MCF 10A (cell line): Measurements from ENCODE around the gene IDH3G. TPM values are rescaled to one million over a fixed set of nuclear protein-coding genes. Genes with fewer than 3 reads are reported as not detected.

Experiments used
- BruUV-seq: library from RNA; stranded (reverse); fragments of 400-500 nt; replicated peaks from 2 replicates; lab custom pipeline; 2021; lab: Mats Ljungman, UMichigan
- CTCF ChIA-PET: fragments of 300-600 bp; sonication (Branson Sonifier 250); formaldehyde crosslinking; extraction: SDS; loops from one replicate; lab custom pipeline; 2021; ENCODE audit warnings: antibody characterized with exemption, inconsistent platforms; lab: Yijun Ruan, JAX
- POLR2A ChIA-PET: fragments of 300-600, 350-650 bp; sonication (Branson Sonifier 250); formaldehyde crosslinking; extraction: SDS; loops from one replicate; lab custom pipeline; 2020; ENCODE audit warnings: antibody characterized with exemption, inconsistent platforms; lab: Yijun Ruan, JAX
- DNase-seq: peaks from one replicate; pipeline ENCODE4 v3.0.0-alpha.2; 2018; ENCODE audit not compliant: unreplicated experiment
- H3K27ac Mint-ChIP-seq: one replicate; pipeline ENCODE4 v1.8.0; 2022; ENCODE audit warnings: mild to moderate bottlenecking, low read depth, mixed read lengths; ENCODE audit not compliant: unreplicated experiment
- H3K27me3 Mint-ChIP-seq: one replicate; pipeline ENCODE4 v1.8.0; 2022; ENCODE audit warnings: mixed read lengths; ENCODE audit not compliant: insufficient read depth, unreplicated experiment
- H3K36me3 Mint-ChIP-seq: one replicate; pipeline ENCODE4 v1.8.0; 2022; ENCODE audit warnings: mild to moderate bottlenecking, moderate library complexity, mixed read lengths; ENCODE audit not compliant: insufficient read depth, unreplicated experiment
- H3K4me1 Mint-ChIP-seq: one replicate; pipeline ENCODE4 v1.8.0; 2022; ENCODE audit warnings: mixed read lengths; ENCODE audit not compliant: insufficient read depth, unreplicated experiment
- H3K4me3 Mint-ChIP-seq: one replicate; pipeline ENCODE4 v1.8.0; 2022; ENCODE audit warnings: mild to moderate bottlenecking, moderate library complexity, mixed read lengths; ENCODE audit not compliant: unreplicated experiment
- H3K9me3 Mint-ChIP-seq: one replicate; pipeline ENCODE4 v1.8.0; 2022; ENCODE audit warnings: mixed read lengths; ENCODE audit not compliant: unreplicated experiment
- intact Hi-C: fragments of 100-400 bp; cut with micrococcal nuclease; formaldehyde crosslinking; loops from 2 replicates; pipeline ENCODE4 v1.14.1; 2022
- total RNA-seq: library from RNA; stranded (reverse); gene quantifications from 2 replicates; pipeline ENCODE4 v1.2.3, GENCODE V29; 2022
- TF ChIP-seq, protein P1 (sequence below): fragments of 200-600 bp; IDR thresholded peaks from one replicate; pipeline ENCODE4 v1.8.0; 2022; ENCODE audit warnings: antibody characterized with exemption, mild to moderate bottlenecking; ENCODE audit not compliant: unreplicated experiment

IDH3G gene
- total RNA-seq, 1 experiment from 2014 or later = 65.4 TPM

- Mint-ChIP-seq H3K27ac (no peak overlapping the region), H3K27me3 (peaks cover 27% of the 10 kb centered on the region), H3K36me3 (no peaks in the 10 kb centered on the region), H3K9me3 (no peaks in the 10 kb centered on the region), H3K4me3 (no peak overlapping the region), H3K4me1 (no peaks in the 10 kb centered on the region)
- CTCF ChIA-PET = no interaction called here
- no peak for DNase-seq
- BruUV-seq = no TSS peak
- POLR2A ChIA-PET = no interaction called here
- intact Hi-C loops = no loop called here
- TF ChIP-seq, protein P1, sequence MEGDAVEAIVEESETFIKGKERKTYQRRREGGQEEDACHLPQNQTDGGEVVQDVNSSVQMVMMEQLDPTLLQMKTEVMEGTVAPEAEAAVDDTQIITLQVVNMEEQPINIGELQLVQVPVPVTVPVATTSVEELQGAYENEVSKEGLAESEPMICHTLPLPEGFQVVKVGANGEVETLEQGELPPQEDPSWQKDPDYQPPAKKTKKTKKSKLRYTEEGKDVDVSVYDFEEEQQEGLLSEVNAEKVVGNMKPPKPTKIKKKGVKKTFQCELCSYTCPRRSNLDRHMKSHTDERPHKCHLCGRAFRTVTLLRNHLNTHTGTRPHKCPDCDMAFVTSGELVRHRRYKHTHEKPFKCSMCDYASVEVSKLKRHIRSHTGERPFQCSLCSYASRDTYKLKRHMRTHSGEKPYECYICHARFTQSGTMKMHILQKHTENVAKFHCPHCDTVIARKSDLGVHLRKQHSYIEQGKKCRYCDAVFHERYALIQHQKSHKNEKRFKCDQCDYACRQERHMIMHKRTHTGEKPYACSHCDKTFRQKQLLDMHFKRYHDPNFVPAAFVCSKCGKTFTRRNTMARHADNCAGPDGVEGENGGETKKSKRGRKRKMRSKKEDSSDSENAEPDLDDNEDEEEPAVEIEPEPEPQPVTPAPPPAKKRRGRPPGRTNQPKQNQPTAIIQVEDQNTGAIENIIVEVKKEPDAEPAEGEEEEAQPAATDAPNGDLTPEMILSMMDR = no peak
Observed at GRCh38 chrX:153814591-153815315, 20.6 kb upstream of the IDH3G start.

- CTCF ChIA-PET = interaction anchor here (0.8 kb wide), 1 partner anchor 38 kb away, joined by 3 read pairs; no protein-coding TSS in a partner anchor
- Mint-ChIP-seq H3K4me1 (no peaks in the 10 kb centered on the region), H3K4me3 (no peak overlapping the region)
Observed at GRCh38 chrX:153813161-153813560, 19.0 kb upstream of the IDH3G start.

GRCh38 chrX:153812220-153812619 lies 18.0 kb upstream of the IDH3G start:
- Mint-ChIP-seq H3K36me3 (no peaks in the 10 kb centered on the region), H3K4me3 (no peak overlapping the region), H3K9me3 (peaks cover 8% of the 10 kb centered on the region), H3K27me3 (peaks cover 26% of the 10 kb centered on the region), H3K27ac (no peak overlapping the region), H3K4me1 (no peaks in the 10 kb centered on the region)
- POLR2A ChIA-PET = no interaction called here
- CTCF ChIA-PET = interaction anchor here (0.8 kb wide), 1 partner anchor 39 kb away, joined by 3 read pairs; no protein-coding TSS in a partner anchor
- TF ChIP-seq, protein P1 = no peak
- intact Hi-C loops = no loop called here
- BruUV-seq = no TSS peak
- DNase-seq = no peak

More at GRCh38 chrX:153813161-153813560, 19.0 kb upstream of the IDH3G start:
- intact Hi-C loops = no loop called here
- Mint-ChIP-seq H3K9me3 (peaks cover under 1% of the 10 kb centered on the region), H3K27me3 (peaks cover 27% of the 10 kb centered on the region), H3K36me3 (no peaks in the 10 kb centered on the region), H3K27ac (no peak overlapping the region)
- BruUV-seq = no TSS peak
- POLR2A ChIA-PET = no interaction called here
- TF ChIP-seq, protein P1 = no peak
- no peak for DNase-seq

GRCh38 chrX:153807976-153808375 lies 13.8 kb upstream of the IDH3G start:
- ChIA-PET POLR2A (no interaction called here), CTCF (no interaction called here)
- TF ChIP-seq, protein P1 = no peak
- peaks cover 12% of the 10 kb centered on the region for H3K27me3 Mint-ChIP-seq
- H3K9me3 Mint-ChIP-seq = peaks cover 8% of the 10 kb centered on the region
- H3K36me3 Mint-ChIP-seq = no peaks in the 10 kb centered on the region
- H3K27ac Mint-ChIP-seq = no peak overlapping the region
- DNase-seq = no peak
- no TSS peak for BruUV-seq
- no peaks in the 10 kb centered on the region for H3K4me1 Mint-ChIP-seq
- intact Hi-C loops = no loop called here
- no peak overlapping the region for H3K4me3 Mint-ChIP-seq
